Esophagus squamous epithelium (tissue), 5 donors: Measurements from ENCODE around the gene GAK. TPM values are rescaled to one million over a fixed set of nuclear protein-coding genes. Genes with fewer than 3 reads are reported as not detected.

Experiments used
- DNase-seq: peaks from one replicate; lab custom pipeline; 2025; lab: John Stamatoyannopoulos, UW
- H3K27ac ChIP-seq, 4 donors: fragments of 200-600 bp; sonication (generic); one replicate each; pipeline ENCODE4 v1.5.1; 2016 to 2019; ENCODE audit warnings: mild to moderate bottlenecking in 1 of 4
- H3K27me3 ChIP-seq, 4 donors: fragments of 200-600 bp; sonication (generic); 1 replicate in 3 of 4; 2 replicates in 1 of 4; pipeline versions ENCODE4 v1.5.1 to v1.6.0; 2017 to 2021; ENCODE audit warnings: antibody characterized with exemption in 1 of 4
- H3K36me3 ChIP-seq, 3 donors: fragments of 200-600 bp; sonication (generic); one replicate each; pipeline ENCODE4 v1.5.1; 2016 to 2019
- H3K4me1 ChIP-seq, 3 donors: fragments of 200-600 bp; sonication (generic); one replicate each; pipeline ENCODE4 v1.5.1; 2017 to 2019
- H3K4me3 ChIP-seq, 4 donors: fragments of 200-600 bp; sonication (generic); 1 replicate in 3 of 4; 2 replicates in 1 of 4; pipeline ENCODE4 v1.5.1; 2016 to 2019; ENCODE audit warnings: mild to moderate bottlenecking in 2 of 4, moderate library complexity in 1 of 4
- H3K9me3 ChIP-seq, 3 donors: fragments of 200-600 bp; sonication (generic); one replicate each; pipeline ENCODE4 v1.5.1; 2016 to 2019
- POLR2A ChIP-seq, 4 donors: fragments of 450-650 bp; IDR thresholded peaks; one replicate each; pipeline ENCODE4 v1.6.1; 2017; ENCODE audit warnings: antibody characterized with exemption in 4 of 4, mild to moderate bottlenecking in 4 of 4, moderate library complexity in 3 of 4
- WGBS, 2 donors: methylation state at CpG; one replicate each; pipeline ENCODE4 v1.1.5; 2018; 5-methylcytosine and 5-hydroxymethylcytosine counted together
- intact Hi-C: fragments of 100-400 bp; cut with DNase I; formaldehyde crosslinking; loops from one replicate; pipeline ENCODE4 v1.15.0; 2022
- total RNA-seq, 4 donors: library from RNA; depleted of rRNA; stranded (reverse); fragments of >200 nt; gene quantifications; one replicate each; pipeline ENCODE4 v1.1.0, GENCODE V29; 2016
- TF ChIP-seq, protein P1 (sequence below), 6 experiments: fragments of 450-650 bp in 4 of 6; fragments of 200-600 bp in 2 of 6; sonication (generic) in 2 of 6; IDR thresholded peaks; one replicate each; pipeline ENCODE4 v1.5.1; 2016 to 2019; ENCODE audit warnings: antibody characterized with exemption in 6 of 6, mild to moderate bottlenecking in 4 of 6, moderate library complexity in 4 of 6
- donor health status: DM: yes; HTN: yes; CAD: no.

The GAK gene
- total RNA-seq, 4 donors from 2014 or later = 70.6 to 97.8 (median 80.7) TPM

DNA sequence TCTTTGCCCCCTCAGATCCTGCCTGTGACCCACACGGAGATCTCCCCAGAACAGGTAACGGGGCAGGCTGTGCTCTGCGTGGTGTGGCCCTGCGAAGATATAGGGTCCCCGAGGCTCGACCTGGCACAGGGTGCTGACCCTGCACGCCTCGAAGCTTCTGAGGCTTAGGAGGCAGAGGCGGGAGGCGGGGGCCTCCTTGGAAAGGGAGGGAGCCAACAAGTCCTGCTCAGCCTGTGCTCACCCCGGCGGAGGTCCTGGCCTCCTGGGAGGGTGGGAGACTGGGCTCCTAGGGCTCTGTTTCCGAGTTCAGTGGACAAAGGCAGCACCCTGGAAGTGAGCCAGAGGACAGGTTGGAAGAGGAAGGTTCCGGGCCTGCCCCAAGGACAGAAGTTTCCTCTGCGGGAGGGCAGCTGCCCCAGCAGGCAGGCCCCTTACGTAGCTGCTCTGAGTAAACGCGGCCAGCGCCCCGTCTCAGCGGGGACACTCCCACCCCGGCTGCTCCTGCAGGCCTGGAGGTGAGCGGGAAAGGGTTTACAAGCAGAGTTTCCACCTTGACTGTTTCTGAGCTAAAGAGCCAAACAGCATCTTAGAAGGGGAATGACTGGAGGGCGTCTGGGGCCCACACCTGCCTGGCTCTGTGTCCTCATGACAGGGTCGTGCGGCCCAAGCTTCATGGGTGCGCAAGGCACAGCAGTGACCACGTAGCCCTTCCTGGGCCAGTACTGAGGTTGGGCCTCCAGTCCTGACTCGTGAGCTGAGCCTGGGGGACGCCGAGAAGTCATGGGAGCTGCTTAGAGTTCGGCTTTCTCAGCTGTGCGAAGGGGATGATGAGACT lies 16.2 kb upstream of the GAK start:
- peaks cover 0 to 7% (median 6%) of the 10 kb centered on the region in 3 donors for H3K4me1 ChIP-seq
- peaks cover 0 to 18% (median 0%) of the 10 kb centered on the region in 3 donors for H3K36me3 ChIP-seq
- H3K4me3 ChIP-seq = no peak overlapping the region
- intact Hi-C loops = no loop called here
- no peak overlapping the region for H3K27ac ChIP-seq
- DNase-seq = no peak
- no peak for TF ChIP-seq POLR2A (IDR thresholded peaks at IDR 0.05)
- TF ChIP-seq, protein P1, sequence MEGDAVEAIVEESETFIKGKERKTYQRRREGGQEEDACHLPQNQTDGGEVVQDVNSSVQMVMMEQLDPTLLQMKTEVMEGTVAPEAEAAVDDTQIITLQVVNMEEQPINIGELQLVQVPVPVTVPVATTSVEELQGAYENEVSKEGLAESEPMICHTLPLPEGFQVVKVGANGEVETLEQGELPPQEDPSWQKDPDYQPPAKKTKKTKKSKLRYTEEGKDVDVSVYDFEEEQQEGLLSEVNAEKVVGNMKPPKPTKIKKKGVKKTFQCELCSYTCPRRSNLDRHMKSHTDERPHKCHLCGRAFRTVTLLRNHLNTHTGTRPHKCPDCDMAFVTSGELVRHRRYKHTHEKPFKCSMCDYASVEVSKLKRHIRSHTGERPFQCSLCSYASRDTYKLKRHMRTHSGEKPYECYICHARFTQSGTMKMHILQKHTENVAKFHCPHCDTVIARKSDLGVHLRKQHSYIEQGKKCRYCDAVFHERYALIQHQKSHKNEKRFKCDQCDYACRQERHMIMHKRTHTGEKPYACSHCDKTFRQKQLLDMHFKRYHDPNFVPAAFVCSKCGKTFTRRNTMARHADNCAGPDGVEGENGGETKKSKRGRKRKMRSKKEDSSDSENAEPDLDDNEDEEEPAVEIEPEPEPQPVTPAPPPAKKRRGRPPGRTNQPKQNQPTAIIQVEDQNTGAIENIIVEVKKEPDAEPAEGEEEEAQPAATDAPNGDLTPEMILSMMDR (IDR thresholded peaks at IDR 0.05) = no peak
- no peaks in the 10 kb centered on the region for H3K27me3 ChIP-seq
- WGBS, 2 donors = 88% methylated on average over 8 to 9 of the region's 33 CpGs
- no peaks in the 10 kb centered on the region for H3K9me3 ChIP-seq

DNA sequence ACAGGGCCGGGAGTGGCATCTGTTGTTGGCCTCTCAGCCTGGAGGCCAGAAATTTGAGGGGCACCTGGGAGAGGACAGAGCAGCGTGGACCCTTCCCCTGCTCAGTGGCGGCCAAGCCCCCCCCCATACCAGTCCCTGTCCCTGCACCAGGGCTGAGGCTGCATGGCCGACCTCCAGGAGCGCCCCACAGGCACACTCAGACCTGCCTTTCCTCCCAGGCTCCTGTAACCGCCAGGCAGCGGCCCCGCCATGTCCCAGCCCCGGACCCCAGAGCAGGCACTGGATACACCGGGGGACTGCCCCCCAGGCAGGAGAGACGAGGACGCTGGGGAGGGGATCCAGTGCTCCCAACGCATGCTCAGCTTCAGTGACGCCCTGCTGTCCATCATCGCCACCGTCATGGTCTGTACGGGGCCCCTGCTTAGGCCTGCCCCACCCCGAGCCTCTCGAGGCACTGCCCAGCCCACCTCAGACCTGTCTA lies 15.4 kb upstream of the GAK start:
- Histone ChIP-seq H3K4me1 (peaks cover 0 to 7% (median 6%) of the 10 kb centered on the region in 3 donors), H3K27me3 (no peaks in the 10 kb centered on the region), H3K9me3 (no peaks in the 10 kb centered on the region), H3K36me3 (peaks cover 0 to 11% (median 0%) of the 10 kb centered on the region in 3 donors), H3K4me3 (no peak overlapping the region), H3K27ac (no peak overlapping the region)
- intact Hi-C loops = no loop called here
- WGBS, 2 donors = 88 to 95% methylated on average over 6 to 8 of the region's 19 CpGs
- no peak for DNase-seq
- TF ChIP-seq POLR2A (IDR thresholded peaks at IDR 0.05) = no peak
- TF ChIP-seq, protein P1 (IDR thresholded peaks at IDR 0.05) = no peak

DNA sequence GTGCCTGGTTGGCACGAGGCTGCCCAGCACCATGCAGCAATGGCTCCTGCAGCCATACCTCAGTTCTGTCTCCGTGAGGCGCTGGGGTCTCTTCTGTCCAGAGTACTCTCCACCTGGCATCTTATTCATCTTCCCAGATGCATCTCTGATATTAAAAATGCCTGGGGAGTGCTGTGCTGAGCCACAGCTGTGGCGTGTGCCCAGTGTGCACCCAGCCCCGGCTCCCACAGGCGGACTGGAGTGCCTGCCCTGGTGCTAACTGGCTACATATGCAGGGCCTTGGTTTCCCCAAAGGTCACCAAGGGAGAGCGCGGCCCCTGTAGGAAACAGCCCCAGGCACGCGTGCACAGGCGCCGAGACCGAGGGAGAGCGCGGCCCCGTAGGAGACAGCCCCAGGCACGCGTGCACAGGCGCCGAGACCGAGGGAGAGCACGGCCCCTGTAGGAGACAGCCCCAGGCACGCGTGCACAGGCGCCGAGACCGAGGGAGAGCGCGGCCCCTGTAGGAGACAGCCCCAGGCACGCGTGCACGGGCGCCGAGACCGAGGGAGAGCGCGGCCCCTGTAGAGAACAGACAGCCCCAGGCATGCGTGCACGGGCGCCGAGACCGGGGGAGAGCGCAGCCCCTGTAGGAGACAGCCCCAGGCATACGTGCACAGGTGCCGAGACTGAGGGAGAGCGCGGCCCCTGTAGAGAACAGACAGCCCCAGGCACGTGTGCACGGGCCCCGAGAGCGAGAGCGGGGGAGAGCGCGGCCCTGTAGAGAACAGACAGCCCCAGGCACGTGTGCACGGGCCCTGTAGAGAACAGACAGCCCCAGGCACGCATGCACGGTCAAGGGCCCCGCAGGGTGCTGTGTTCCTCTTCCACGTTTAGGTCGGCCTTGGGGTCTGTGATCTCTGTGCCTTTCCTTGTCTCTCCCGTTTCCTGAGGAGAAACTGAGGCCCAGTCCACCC lies 14.7 kb upstream of the GAK start:
- WGBS, 2 donors = 71 to 81% methylated on average over 29 to 31 of the region's 62 CpGs
- no peak for TF ChIP-seq POLR2A (IDR thresholded peaks at IDR 0.05)
- TF ChIP-seq, protein P1 (IDR thresholded peaks at IDR 0.05) = no peak
- no peak for DNase-seq
- Histone ChIP-seq H3K4me3 (no peak overlapping the region), H3K36me3 (peaks cover 0 to 9% (median 0%) of the 10 kb centered on the region in 3 donors), H3K4me1 (peaks cover 0 to 7% (median 6%) of the 10 kb centered on the region in 3 donors), H3K27me3 (no peaks in the 10 kb centered on the region), H3K27ac (no peak overlapping the region), H3K9me3 (no peaks in the 10 kb centered on the region)
- intact Hi-C loops = no loop called here

DNA sequence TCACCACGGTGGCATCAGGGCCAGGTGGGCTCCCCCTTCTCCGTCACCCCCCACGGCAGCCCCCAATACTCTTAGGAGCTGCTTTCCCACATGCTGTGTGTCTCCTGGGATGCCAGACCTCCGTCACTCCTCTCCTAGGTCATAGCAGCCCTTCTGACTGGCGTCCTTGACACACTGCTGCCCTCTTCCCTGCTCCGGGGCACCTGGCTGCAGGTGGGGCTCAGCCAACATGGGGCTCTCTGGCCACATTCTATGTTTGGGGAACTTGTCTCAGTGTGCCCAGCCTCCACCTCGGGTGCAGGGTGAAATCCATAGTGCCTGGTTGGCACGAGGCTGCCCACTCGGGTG lies 14.0 kb upstream of the GAK start:
- H3K4me1 ChIP-seq = peaks cover 0 to 7% (median 6%) of the 10 kb centered on the region in 3 donors
- no peaks in the 10 kb centered on the region for H3K9me3 ChIP-seq
- no peak for DNase-seq
- TF ChIP-seq, protein P1 (IDR thresholded peaks at IDR 0.05) = no peak
- H3K27me3 ChIP-seq = no peaks in the 10 kb centered on the region
- no peak overlapping the region for H3K27ac ChIP-seq
- intact Hi-C loops = no loop called here
- H3K36me3 ChIP-seq = peaks cover 0 to 2% (median 0%) of the 10 kb centered on the region in 3 donors
- no peak overlapping the region for H3K4me3 ChIP-seq
- WGBS, 2 donors = 80 to 100% methylated on average over 1 to 3 of the region's 9 CpGs
